Measurements from ENCODE around the gene CPT1C.

DNA sequence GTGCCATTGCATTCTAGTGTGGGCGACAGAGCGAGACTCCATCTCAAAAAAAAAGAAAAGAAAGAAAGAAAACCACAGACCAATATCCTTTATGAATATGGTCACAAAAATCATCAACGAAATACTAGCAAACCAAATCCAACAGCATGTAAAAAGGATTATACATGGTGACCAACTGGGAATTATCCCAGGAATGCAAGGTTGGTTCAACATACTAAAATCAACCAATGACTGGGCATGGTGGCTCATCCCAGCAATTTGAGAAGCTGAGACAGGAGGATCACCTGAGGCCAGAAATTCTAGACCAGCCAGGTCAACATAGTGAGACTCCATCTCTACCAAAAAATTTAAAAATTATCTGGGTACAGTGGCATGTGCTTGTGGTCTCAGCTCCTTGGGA is 65.0 kb downstream of the CPT1C start:
- TF ChIP-seq POLR2A (IDR thresholded peaks at IDR 0.05): no peak
- TF ChIP-seq, protein P1, sequence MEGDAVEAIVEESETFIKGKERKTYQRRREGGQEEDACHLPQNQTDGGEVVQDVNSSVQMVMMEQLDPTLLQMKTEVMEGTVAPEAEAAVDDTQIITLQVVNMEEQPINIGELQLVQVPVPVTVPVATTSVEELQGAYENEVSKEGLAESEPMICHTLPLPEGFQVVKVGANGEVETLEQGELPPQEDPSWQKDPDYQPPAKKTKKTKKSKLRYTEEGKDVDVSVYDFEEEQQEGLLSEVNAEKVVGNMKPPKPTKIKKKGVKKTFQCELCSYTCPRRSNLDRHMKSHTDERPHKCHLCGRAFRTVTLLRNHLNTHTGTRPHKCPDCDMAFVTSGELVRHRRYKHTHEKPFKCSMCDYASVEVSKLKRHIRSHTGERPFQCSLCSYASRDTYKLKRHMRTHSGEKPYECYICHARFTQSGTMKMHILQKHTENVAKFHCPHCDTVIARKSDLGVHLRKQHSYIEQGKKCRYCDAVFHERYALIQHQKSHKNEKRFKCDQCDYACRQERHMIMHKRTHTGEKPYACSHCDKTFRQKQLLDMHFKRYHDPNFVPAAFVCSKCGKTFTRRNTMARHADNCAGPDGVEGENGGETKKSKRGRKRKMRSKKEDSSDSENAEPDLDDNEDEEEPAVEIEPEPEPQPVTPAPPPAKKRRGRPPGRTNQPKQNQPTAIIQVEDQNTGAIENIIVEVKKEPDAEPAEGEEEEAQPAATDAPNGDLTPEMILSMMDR (IDR thresholded peaks at IDR 0.05): no peak

Measured in esophagus squamous epithelium (tissue), 4 donors.